ENCODE data around the gene YIPF5.

DNA sequence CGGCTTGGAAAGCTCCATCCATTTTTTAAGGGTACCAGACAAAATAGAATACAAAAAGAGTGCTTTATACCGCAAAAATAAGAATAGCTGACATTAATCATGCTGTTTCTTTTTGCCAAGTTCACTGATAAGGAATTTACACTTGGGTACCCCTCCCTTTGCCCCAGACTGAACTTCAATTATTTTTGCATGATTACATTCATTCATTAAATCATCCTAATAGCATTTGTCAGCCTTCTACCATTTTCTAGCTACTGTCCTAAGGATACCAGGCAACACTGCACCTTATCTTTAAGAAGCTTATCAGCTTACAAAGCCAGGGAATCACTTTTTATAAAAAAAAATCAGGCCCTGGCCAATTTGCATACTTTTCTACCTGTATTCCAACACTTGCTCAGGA lies 48.4 kb downstream of the YIPF5 start:
- TF ChIP-seq ZFP3 (CRISPR knock-in tag; IDR thresholded peaks at IDR 0.05) (no peak), GLIS3 (CRISPR knock-in tag; IDR thresholded peaks at IDR 0.05) (no peak), TSHZ2 (CRISPR knock-in tag; IDR thresholded peaks at IDR 0.05) (no peak), RARB (CRISPR knock-in tag; IDR thresholded peaks at IDR 0.05) (no peak), TCF4 (CRISPR knock-in tag; IDR thresholded peaks at IDR 0.05; ENCODE audit: borderline replicate concordance) (no peak)
- TF ChIP-seq, protein P1, sequence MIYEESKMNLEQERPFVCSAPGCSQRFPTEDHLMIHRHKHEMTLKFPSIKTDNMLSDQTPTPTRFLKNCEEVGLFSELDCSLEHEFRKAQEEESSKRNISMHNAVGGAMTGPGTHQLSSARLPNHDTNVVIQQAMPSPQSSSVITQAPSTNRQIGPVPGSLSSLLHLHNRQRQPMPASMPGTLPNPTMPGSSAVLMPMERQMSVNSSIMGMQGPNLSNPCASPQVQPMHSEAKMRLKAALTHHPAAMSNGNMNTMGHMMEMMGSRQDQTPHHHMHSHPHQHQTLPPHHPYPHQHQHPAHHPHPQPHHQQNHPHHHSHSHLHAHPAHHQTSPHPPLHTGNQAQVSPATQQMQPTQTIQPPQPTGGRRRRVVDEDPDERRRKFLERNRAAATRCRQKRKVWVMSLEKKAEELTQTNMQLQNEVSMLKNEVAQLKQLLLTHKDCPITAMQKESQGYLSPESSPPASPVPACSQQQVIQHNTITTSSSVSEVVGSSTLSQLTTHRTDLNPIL (CRISPR knock-in tag; IDR thresholded peaks at IDR 0.05; ENCODE audit: low read depth), result no peak
